Measurements from ENCODE around the gene OARD1.

Gene OARD1

DNA sequence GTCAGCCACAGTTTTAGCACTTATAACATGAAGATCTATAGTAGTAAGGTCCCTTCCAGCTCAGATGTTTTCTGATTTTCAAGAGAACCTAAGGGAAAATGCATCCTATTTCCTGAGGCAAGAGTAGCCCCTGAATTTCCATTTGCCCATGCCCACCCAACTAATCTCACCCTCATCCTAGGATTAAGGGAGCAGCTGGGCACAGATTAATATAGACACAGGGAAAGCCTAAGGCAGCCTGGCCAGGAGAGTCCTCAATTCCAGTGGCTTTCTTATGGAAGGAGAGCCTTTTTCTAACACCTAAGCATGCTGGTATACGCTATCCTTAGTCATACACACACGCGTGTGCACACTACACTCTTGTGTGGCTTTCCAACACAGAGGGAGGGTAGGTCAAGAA, 17.6 kb downstream of the OARD1 start:
- H4K91ac ChIP-seq (ENCODE audit: low read depth, low read length, poor library complexity), result no peak overlapping the region
- no peak overlapping the region for H3K18ac ChIP-seq (ENCODE audit: low read length)
- no peak overlapping the region for H3K27ac ChIP-seq (replicated peaks; ENCODE audit: low read length)
- no peak overlapping the region for H2AFZ ChIP-seq (ENCODE audit: low read length)
- H3K9ac ChIP-seq (ENCODE audit: low read depth, low read length, poor library complexity), result no peak overlapping the region
- H3K4ac ChIP-seq (ENCODE audit: low read length), result no peak overlapping the region
- no peak for DNase-seq (ENCODE audit: low spot score)
- no peak overlapping the region for H2BK5ac ChIP-seq (ENCODE audit: low read length)
- H3K4me2 ChIP-seq (ENCODE audit: insufficient read depth, low read length, poor library complexity, severe bottlenecking), result no peak overlapping the region
- H3K27me3 ChIP-seq (ENCODE audit: control insufficient read depth in 3 of 3, insufficient read depth in 3 of 3, low read depth in 1 of 3, low read length in 3 of 3), result no peaks in the 10 kb centered on the region
- H3K23ac ChIP-seq (ENCODE audit: low read depth, low read length, poor library complexity), result no peak overlapping the region
- peaks cover 5 to 7% of the 10 kb centered on the region in 2 donors for H3K4me1 ChIP-seq (ENCODE audit: control insufficient read depth in 2 of 2, insufficient read depth in 1 of 2, low read depth in 1 of 2, low read length in 2 of 2)
- no peak overlapping the region for H2BK120ac ChIP-seq (ENCODE audit: low read depth, low read length)
- H2BK15ac ChIP-seq (ENCODE audit: low read length), result no peak overlapping the region
- H3K36me3 ChIP-seq (replicated peaks in 1 of 2; ENCODE audit: control insufficient read depth in 2 of 2, insufficient read depth in 2 of 2, low read length in 2 of 2), result no peaks in the 10 kb centered on the region
- no peak overlapping the region for H2AK5ac ChIP-seq (ENCODE audit: low read depth, low read length)
- H2BK12ac ChIP-seq (ENCODE audit: low read length), result no peak overlapping the region
- H3K9me3 ChIP-seq (replicated peaks in 1 of 2; ENCODE audit: control insufficient read depth in 2 of 2, insufficient read depth in 1 of 2, low read depth in 1 of 2, low read length in 2 of 2), result no peaks in the 10 kb centered on the region
- WGBS, 2 donors (ENCODE audit: extremely low coverage in 2 of 2, insufficient read length in 2 of 2, insufficient replicate concordance in 1 of 2), result no CpG with 5 or more reads among the region's 3 CpGs
- H3K79me1 ChIP-seq (ENCODE audit: low read depth, low read length), result no peaks in the 10 kb centered on the region
- H3K14ac ChIP-seq (ENCODE audit: low read length), result no peak overlapping the region
- no peak overlapping the region for H4K8ac ChIP-seq (ENCODE audit: low read depth, low read length)
- H3K4me3 ChIP-seq (ENCODE audit: low read length in 2 of 2), result no peak overlapping the region

DNA sequence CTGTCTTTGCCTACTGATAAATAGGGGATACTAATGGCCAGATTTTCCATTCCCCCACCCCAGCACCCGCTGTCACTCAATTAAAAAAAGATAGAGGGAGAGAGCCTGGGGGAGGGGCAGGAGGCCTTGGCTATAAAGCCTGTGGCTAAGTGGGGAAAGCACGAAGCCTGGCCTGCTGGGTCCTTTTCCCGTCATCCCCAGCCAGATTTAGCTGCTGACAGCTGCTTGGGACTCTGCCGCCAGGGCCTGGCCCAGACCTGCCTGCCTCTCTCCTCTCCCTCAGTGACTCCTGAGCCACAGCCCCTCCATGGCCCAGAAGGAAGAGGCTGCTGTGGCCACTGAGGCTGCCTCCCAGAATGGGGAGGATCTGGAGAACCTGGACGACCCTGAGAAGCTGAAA, 19.1 kb downstream of the OARD1 start, which contains the start of gene APOBEC2:
Gene APOBEC2, plus strand, starts transcription at position 162 of the 400 bp plus-strand sequence. Its CDS starts 146 bp downstream, at position 308.
- Histone ChIP-seq H2BK120ac (ENCODE audit: low read depth, low read length) (no peak within 1 kb of the TSS), H3K4me1 (ENCODE audit: control insufficient read depth in 2 of 2, insufficient read depth in 1 of 2, low read depth in 1 of 2, low read length in 2 of 2) (peaks cover 4 to 5% of the 10 kb centered on the region in 2 donors), H3K23ac (ENCODE audit: low read depth, low read length, poor library complexity) (no peak within 1 kb of the TSS), H3K4me3 (ENCODE audit: low read length in 2 of 2) (no peak within 1 kb of the TSS), H2AK5ac (ENCODE audit: low read depth, low read length) (no peak within 1 kb of the TSS), H3K18ac (ENCODE audit: low read length) (peak within 1 kb of the TSS; percentile 49), H2AFZ (ENCODE audit: low read length) (peak within 1 kb of the TSS; percentile 4), H3K9ac (ENCODE audit: low read depth, low read length, poor library complexity) (peak within 1 kb of the TSS; percentile 45), H3K79me1 (ENCODE audit: low read depth, low read length) (no peaks in the 10 kb centered on the region), H3K14ac (ENCODE audit: low read length) (no peak within 1 kb of the TSS), H2BK15ac (ENCODE audit: low read length) (no peak within 1 kb of the TSS), H4K91ac (ENCODE audit: low read depth, low read length, poor library complexity) (no peak within 1 kb of the TSS), H3K36me3 (replicated peaks in 1 of 2; ENCODE audit: control insufficient read depth in 2 of 2, insufficient read depth in 2 of 2, low read length in 2 of 2) (no peaks in the 10 kb centered on the region), H3K27ac (replicated peaks; ENCODE audit: low read length) (no peak within 1 kb of the TSS), H2BK5ac (ENCODE audit: low read length) (peak within 1 kb of the TSS; percentile 12), H3K27me3 (ENCODE audit: control insufficient read depth in 3 of 3, insufficient read depth in 3 of 3, low read depth in 1 of 3, low read length in 3 of 3) (no peaks in the 10 kb centered on the region), H3K4ac (ENCODE audit: low read length) (no peak within 1 kb of the TSS), H4K8ac (ENCODE audit: low read depth, low read length) (no peak within 1 kb of the TSS), H3K4me2 (ENCODE audit: insufficient read depth, low read length, poor library complexity, severe bottlenecking) (no peak within 1 kb of the TSS), H2BK12ac (ENCODE audit: low read length) (no peak within 1 kb of the TSS), H3K9me3 (replicated peaks in 1 of 2; ENCODE audit: control insufficient read depth in 2 of 2, insufficient read depth in 1 of 2, low read depth in 1 of 2, low read length in 2 of 2) (no peaks in the 10 kb centered on the region)
- DNase-seq (ENCODE audit: low spot score), result no peak
- WGBS, 2 donors (ENCODE audit: extremely low coverage in 2 of 2, insufficient read length in 2 of 2, insufficient replicate concordance in 1 of 2), result no CpG with 5 or more reads among the region's 5 CpGs

GRCh38 chr6:41051873-41052272, 20.3 kb downstream of the OARD1 start:
- H4K91ac ChIP-seq (ENCODE audit: low read depth, low read length, poor library complexity), result no peak overlapping the region
- no CpG with 5 or more reads among the region's 5 CpGs for WGBS, 2 donors (ENCODE audit: extremely low coverage in 2 of 2, insufficient read length in 2 of 2, insufficient replicate concordance in 1 of 2)
- H3K4me1 ChIP-seq (ENCODE audit: control insufficient read depth in 2 of 2, insufficient read depth in 1 of 2, low read depth in 1 of 2, low read length in 2 of 2), result peaks cover 4 to 5% of the 10 kb centered on the region in 2 donors

GRCh38 chr6:41050536-41050935, 21.6 kb downstream of the OARD1 start:
- H2BK120ac ChIP-seq (ENCODE audit: low read depth, low read length), result no peak overlapping the region
- no peak overlapping the region for H3K4me2 ChIP-seq (ENCODE audit: insufficient read depth, low read length, poor library complexity, severe bottlenecking)
- DNase-seq (ENCODE audit: low spot score), result no peak
- no peak overlapping the region for H3K18ac ChIP-seq (ENCODE audit: low read length)
- H4K8ac ChIP-seq (ENCODE audit: low read depth, low read length), result no peak overlapping the region
- H3K4ac ChIP-seq (ENCODE audit: low read length), result no peak overlapping the region
- H4K91ac ChIP-seq (ENCODE audit: low read depth, low read length, poor library complexity), result no peak overlapping the region
- no peak overlapping the region for H2AK5ac ChIP-seq (ENCODE audit: low read depth, low read length)
- no peaks in the 10 kb centered on the region for H3K36me3 ChIP-seq (replicated peaks in 1 of 2; ENCODE audit: control insufficient read depth in 2 of 2, insufficient read depth in 2 of 2, low read length in 2 of 2)
- no peak overlapping the region for H3K27ac ChIP-seq (replicated peaks; ENCODE audit: low read length)
- WGBS, 2 donors (ENCODE audit: extremely low coverage in 2 of 2, insufficient read length in 2 of 2, insufficient replicate concordance in 1 of 2), result no CpG with 5 or more reads among the region's 3 CpGs
- H3K9me3 ChIP-seq (replicated peaks in 1 of 2; ENCODE audit: control insufficient read depth in 2 of 2, insufficient read depth in 1 of 2, low read depth in 1 of 2, low read length in 2 of 2), result no peaks in the 10 kb centered on the region
- no peak overlapping the region for H3K4me3 ChIP-seq (ENCODE audit: low read length in 2 of 2)
- peaks cover 4 to 5% of the 10 kb centered on the region in 2 donors for H3K4me1 ChIP-seq (ENCODE audit: control insufficient read depth in 2 of 2, insufficient read depth in 1 of 2, low read depth in 1 of 2, low read length in 2 of 2)
- H2BK12ac ChIP-seq (ENCODE audit: low read length), result no peak overlapping the region
- H3K27me3 ChIP-seq (ENCODE audit: control insufficient read depth in 3 of 3, insufficient read depth in 3 of 3, low read depth in 1 of 3, low read length in 3 of 3), result no peaks in the 10 kb centered on the region
- no peak overlapping the region for H3K9ac ChIP-seq (ENCODE audit: low read depth, low read length, poor library complexity)
- no peak overlapping the region for H2AFZ ChIP-seq (ENCODE audit: low read length)
- H3K79me1 ChIP-seq (ENCODE audit: low read depth, low read length), result no peaks in the 10 kb centered on the region
- no peak overlapping the region for H2BK5ac ChIP-seq (ENCODE audit: low read length)
- H3K23ac ChIP-seq (ENCODE audit: low read depth, low read length, poor library complexity), result no peak overlapping the region
- no peak overlapping the region for H3K14ac ChIP-seq (ENCODE audit: low read length)
- no peak overlapping the region for H2BK15ac ChIP-seq (ENCODE audit: low read length)

More at GRCh38 chr6:41051873-41052272, 20.3 kb downstream of the OARD1 start:
- H3K23ac ChIP-seq (ENCODE audit: low read depth, low read length, poor library complexity), result no peak overlapping the region
- no peak overlapping the region for H2BK12ac ChIP-seq (ENCODE audit: low read length)
- H4K8ac ChIP-seq (ENCODE audit: low read depth, low read length), result no peak overlapping the region
- H3K9ac ChIP-seq (ENCODE audit: low read depth, low read length, poor library complexity), result no peak overlapping the region
- no peaks in the 10 kb centered on the region for H3K9me3 ChIP-seq (replicated peaks in 1 of 2; ENCODE audit: control insufficient read depth in 2 of 2, insufficient read depth in 1 of 2, low read depth in 1 of 2, low read length in 2 of 2)
- H3K4me2 ChIP-seq (ENCODE audit: insufficient read depth, low read length, poor library complexity, severe bottlenecking), result no peak overlapping the region
- H2BK5ac ChIP-seq (ENCODE audit: low read length), result no peak overlapping the region
- H2AFZ ChIP-seq (ENCODE audit: low read length), result peak overlapping the region; percentile 4
- H2BK120ac ChIP-seq (ENCODE audit: low read depth, low read length), result no peak overlapping the region
- no peak overlapping the region for H2BK15ac ChIP-seq (ENCODE audit: low read length)
- no peak overlapping the region for H3K14ac ChIP-seq (ENCODE audit: low read length)
- no peak overlapping the region for H2AK5ac ChIP-seq (ENCODE audit: low read depth, low read length)
- H3K27ac ChIP-seq (replicated peaks; ENCODE audit: low read length), result no peak overlapping the region
- DNase-seq (ENCODE audit: low spot score), result no peak
- no peaks in the 10 kb centered on the region for H3K27me3 ChIP-seq (ENCODE audit: control insufficient read depth in 3 of 3, insufficient read depth in 3 of 3, low read depth in 1 of 3, low read length in 3 of 3)
- H3K79me1 ChIP-seq (ENCODE audit: low read depth, low read length), result no peaks in the 10 kb centered on the region
- H3K18ac ChIP-seq (ENCODE audit: low read length), result no peak overlapping the region
- H3K4ac ChIP-seq (ENCODE audit: low read length), result no peak overlapping the region
- H3K36me3 ChIP-seq (replicated peaks in 1 of 2; ENCODE audit: control insufficient read depth in 2 of 2, insufficient read depth in 2 of 2, low read length in 2 of 2), result no peaks in the 10 kb centered on the region
- H3K4me3 ChIP-seq (ENCODE audit: low read length in 2 of 2), result no peak overlapping the region
